Brain microvascular endothelial cell (primary cell): ENCODE data around the gene AMBRA1.

ENCODE experiments used
- DNase-seq: peaks from one replicate; pipeline ENCODE4 v3.0.0-alpha.2; 2020
- H3K27ac ChIP-seq: fragments of 250-450 bp; sonication (Bioruptor Pico); 2 replicates; pipeline ENCODE4 v1.5.1; 2020; ENCODE audit warnings: mild to moderate bottlenecking, moderate library complexity
- H3K27me3 ChIP-seq: fragments of 250-450 bp; sonication (Bioruptor Pico); replicated peaks from 2 replicates; pipeline ENCODE4 v1.5.1; 2020; ENCODE audit warnings: mild to moderate bottlenecking
- H3K36me3 ChIP-seq: fragments of 250-450 bp; sonication (Bioruptor Pico); replicated peaks from 2 replicates; pipeline ENCODE4 v1.5.1; 2020; ENCODE audit warnings: mild to moderate bottlenecking
- H3K4me3 ChIP-seq: 2 replicates; pipeline ENCODE4 v1.5.1; 2011; ENCODE audit warnings: low read depth, mild to moderate bottlenecking, control low read depth, low read length, moderate library complexity
- in situ Hi-C: cut with HindIII; loops from 2 replicates; pipeline ENCODE4 v1.10.0; 2017; ENCODE audit warnings: low sequenced_read_pairs, low pct_ligation_motif_present
- TF ChIP-seq, protein P1 (sequence below): IDR thresholded peaks from 2 replicates; pipeline ENCODE4 v1.5.1; 2011; ENCODE audit warnings: low read depth, mild to moderate bottlenecking, moderate library complexity, low read length, control low read depth, inconsistent platforms; ENCODE audit errors: missing control alignments

AMBRA1 gene

GRCh38 chr11:46537537-46538295 lies 56.1 kb downstream of the AMBRA1 start:
- Histone ChIP-seq H3K27me3 (no peaks in the 10 kb centered on the region), H3K27ac (no peak overlapping the region), H3K4me3 (no peak overlapping the region), H3K36me3 (peaks cover 16% of the 10 kb centered on the region)
- TF ChIP-seq, protein P1, sequence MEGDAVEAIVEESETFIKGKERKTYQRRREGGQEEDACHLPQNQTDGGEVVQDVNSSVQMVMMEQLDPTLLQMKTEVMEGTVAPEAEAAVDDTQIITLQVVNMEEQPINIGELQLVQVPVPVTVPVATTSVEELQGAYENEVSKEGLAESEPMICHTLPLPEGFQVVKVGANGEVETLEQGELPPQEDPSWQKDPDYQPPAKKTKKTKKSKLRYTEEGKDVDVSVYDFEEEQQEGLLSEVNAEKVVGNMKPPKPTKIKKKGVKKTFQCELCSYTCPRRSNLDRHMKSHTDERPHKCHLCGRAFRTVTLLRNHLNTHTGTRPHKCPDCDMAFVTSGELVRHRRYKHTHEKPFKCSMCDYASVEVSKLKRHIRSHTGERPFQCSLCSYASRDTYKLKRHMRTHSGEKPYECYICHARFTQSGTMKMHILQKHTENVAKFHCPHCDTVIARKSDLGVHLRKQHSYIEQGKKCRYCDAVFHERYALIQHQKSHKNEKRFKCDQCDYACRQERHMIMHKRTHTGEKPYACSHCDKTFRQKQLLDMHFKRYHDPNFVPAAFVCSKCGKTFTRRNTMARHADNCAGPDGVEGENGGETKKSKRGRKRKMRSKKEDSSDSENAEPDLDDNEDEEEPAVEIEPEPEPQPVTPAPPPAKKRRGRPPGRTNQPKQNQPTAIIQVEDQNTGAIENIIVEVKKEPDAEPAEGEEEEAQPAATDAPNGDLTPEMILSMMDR: peak; percentile 98
- in situ Hi-C loops: no loop called here
- DNase-seq: peak; percentile 59

- H3K4me3 ChIP-seq: no peak overlapping the region
- no peak for DNase-seq
- peaks cover 10% of the 10 kb centered on the region for H3K36me3 ChIP-seq
- TF ChIP-seq, protein P1: peak; percentile 39
- in situ Hi-C loops: no loop called here
- no peak overlapping the region for H3K27ac ChIP-seq
- no peaks in the 10 kb centered on the region for H3K27me3 ChIP-seq
These were observed 56.7 kb downstream of the AMBRA1 start for GRCh38 chr11:46537121-46537520.

DNA sequence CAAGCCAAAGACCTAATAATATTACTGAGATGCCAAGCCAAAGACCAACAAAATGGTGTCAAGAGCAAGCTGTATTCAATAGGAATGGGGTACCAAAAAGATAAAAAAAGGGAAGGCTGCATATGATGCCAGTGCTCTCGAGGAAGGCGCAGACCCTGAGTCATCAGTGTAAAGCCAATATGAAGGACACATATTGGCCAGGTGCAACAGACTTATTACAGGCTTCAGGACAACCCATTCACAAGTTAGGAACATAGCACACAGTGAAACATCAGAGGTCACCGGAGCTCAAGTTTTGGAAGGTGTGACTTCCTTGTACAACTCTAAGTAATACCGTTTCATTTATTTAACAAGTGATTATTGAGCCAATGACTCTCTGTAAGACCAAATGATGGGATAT lies 58.1 kb downstream of the AMBRA1 start:
- H3K36me3 ChIP-seq: no peaks in the 10 kb centered on the region
- H3K27me3 ChIP-seq: no peaks in the 10 kb centered on the region
- TF ChIP-seq, protein P1: no peak
- H3K4me3 ChIP-seq: no peak overlapping the region
- DNase-seq: no peak
- in situ Hi-C loops: no loop called here
- H3K27ac ChIP-seq: no peak overlapping the region

- TF ChIP-seq, protein P1: no peak
- Histone ChIP-seq H3K27ac (no peak overlapping the region), H3K4me3 (no peak overlapping the region), H3K27me3 (no peaks in the 10 kb centered on the region), H3K36me3 (no peaks in the 10 kb centered on the region)
- DNase-seq: no peak
- in situ Hi-C loops: no loop called here
These were observed 59.1 kb downstream of the AMBRA1 start for GRCh38 chr11:46534711-46535110.

GRCh38 chr11:46533396-46534100 lies 60.3 kb downstream of the AMBRA1 start:
- no peak overlapping the region for H3K27ac ChIP-seq
- H3K36me3 ChIP-seq: no peaks in the 10 kb centered on the region
- H3K4me3 ChIP-seq: no peak overlapping the region
- TF ChIP-seq, protein P1: no peak
- in situ Hi-C loops: no loop called here
- no peak for DNase-seq
- no peaks in the 10 kb centered on the region for H3K27me3 ChIP-seq
